ENCODE results near the gene TTPAL.
"Not testable (repeated sequence)": the region's sequence is repeated elsewhere in the genome, so short reads cannot be mapped to it uniquely, and the experiment has no call there.

TTPAL gene

DNA sequence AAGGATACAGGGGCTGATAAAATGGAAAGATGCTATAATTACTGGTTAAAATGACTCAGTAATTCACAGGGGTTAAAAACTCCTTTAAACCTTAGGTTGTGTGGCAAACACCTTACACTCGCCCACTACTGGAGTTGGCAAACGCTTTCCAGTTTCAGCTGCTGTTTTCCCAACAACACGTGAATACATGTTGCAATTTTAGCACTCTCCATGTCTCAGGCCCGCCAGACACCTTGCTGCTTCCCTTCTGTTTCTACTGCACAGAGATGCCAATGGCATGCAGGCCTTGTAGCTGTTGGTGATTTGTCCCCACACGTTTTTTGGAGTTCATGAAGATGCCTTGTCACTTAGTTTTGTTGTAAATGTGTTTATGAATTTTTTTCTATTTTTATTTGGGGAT lies 5.3 kb upstream of the TTPAL start:
- Mint-ChIP-seq H3K27ac (no peak overlapping the region), H3K36me3 (no peaks in the 10 kb centered on the region), H3K27me3 (peaks cover 7% of the 10 kb centered on the region), H3K4me1 (peaks cover 4% of the 10 kb centered on the region), H3K4me3 (no peak overlapping the region), H3K9me3 (no peaks in the 10 kb centered on the region)
- no peak for ATAC-seq (ENCODE audit: low read depth)
- DNase-seq (ENCODE audit: low spot score in 2 of 2) = no peak

DNA sequence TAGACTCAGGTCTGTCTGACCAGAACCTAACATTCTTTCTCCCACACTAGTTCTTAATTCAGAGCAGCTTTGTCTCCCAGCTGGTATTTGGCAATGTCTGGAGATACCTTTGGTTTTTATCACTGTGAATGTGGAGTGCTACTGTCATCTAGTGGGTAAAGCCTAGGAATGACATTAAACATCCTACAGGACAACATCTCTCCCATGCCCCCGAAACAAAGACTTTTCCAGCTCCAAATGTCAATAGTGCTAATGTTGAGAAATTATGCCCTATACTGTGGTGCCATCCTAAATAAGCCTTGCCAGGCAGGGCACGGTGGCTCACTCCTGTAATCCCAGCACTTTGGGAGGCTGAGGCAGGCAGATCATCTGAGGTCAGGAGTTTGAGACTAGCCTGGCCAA lies 4.2 kb upstream of the TTPAL start:
- Mint-ChIP-seq H3K4me1 (peaks cover 11% of the 10 kb centered on the region), H3K9me3 (no peaks in the 10 kb centered on the region), H3K4me3 (no peak overlapping the region), H3K27me3 (peaks cover 7% of the 10 kb centered on the region), H3K27ac (no peak overlapping the region), H3K36me3 (no peaks in the 10 kb centered on the region)
- ATAC-seq (ENCODE audit: low read depth) = no peak
- DNase-seq (ENCODE audit: low spot score in 2 of 2) = no peak

DNA sequence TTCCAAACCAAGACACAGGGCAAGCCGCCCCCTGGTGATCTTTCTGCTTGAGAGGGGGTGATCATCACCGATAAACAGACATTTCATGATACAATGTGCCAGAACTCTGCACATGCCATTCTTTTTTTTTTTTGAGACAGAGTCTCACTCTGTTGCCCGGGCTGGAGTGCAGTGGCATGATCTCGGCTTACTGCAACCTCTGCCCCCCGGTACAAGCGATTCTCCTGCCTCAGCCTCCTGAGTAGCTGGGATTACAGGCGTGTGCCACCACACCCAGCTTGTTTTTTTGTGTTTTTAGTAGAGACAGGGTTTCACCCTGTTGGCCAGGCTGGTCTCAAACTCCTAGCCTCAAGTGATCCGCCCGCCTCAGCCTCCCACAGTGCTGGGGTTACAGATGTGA lies 3.4 kb upstream of the TTPAL start:
- H3K4me3 Mint-ChIP-seq; H3K27me3 Mint-ChIP-seq; ATAC-seq (ENCODE audit: low read depth): not testable (repeated sequence)

DNA sequence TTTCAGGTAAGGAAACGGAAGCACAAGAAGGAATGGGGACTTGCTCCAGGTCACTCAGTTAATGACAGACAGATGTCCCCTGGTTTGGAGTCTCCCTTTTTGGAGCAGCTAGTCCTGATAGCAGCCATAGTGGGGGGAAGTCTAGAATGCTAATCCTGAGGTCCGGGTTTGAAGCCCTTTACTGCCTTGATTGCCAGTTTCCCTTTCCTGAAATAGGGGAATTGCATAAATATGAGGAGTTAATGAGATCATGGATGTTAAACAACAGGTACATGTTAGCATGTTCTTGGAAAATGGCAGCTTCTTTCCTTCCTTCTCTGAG lies 341 bp upstream of the TTPAL start:
- H3K27ac Mint-ChIP-seq = peak overlapping the region; percentile 99
- H3K4me1 Mint-ChIP-seq = peaks cover 21% of the 10 kb centered on the region
- H3K9me3 Mint-ChIP-seq = no peaks in the 10 kb centered on the region
- peak overlapping the region; percentile 98 for H3K4me3 Mint-ChIP-seq
- peaks cover 2% of the 10 kb centered on the region for H3K36me3 Mint-ChIP-seq
- peaks cover 2% of the 10 kb centered on the region for H3K27me3 Mint-ChIP-seq
- ATAC-seq (ENCODE audit: low read depth) (no peak), DNase-seq (ENCODE audit: low spot score in 2 of 2) (no peak)

More for the DNA sequence above, 3.4 kb upstream of the TTPAL start:
- not testable (repeated sequence) for H3K27ac Mint-ChIP-seq; H3K36me3 Mint-ChIP-seq; H3K9me3 Mint-ChIP-seq; DNase-seq (ENCODE audit: low spot score in 2 of 2)
- peaks cover 19% of the 10 kb centered on the region for H3K4me1 Mint-ChIP-seq

DNA sequence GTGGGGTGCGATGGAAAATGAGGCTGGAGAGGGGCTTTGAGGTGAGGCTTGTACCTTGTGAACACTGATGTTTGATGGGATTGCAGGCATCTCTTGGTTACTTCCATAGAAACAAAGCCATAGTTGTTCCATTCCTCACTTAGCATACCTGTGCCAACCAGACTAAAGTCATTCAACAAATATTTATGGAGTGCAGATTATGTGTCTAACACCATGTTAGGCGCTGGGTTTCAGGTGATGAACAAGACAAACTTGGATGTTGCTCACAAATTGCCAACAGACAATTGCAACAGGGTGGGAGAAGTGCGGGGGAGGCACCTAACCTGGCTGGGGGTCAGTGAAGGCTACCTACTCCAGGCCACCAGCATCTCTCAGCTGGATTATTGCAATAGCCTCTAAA lies 1.5 kb downstream of the TTPAL start:
- H3K36me3 Mint-ChIP-seq = peaks cover 12% of the 10 kb centered on the region
- H3K27me3 Mint-ChIP-seq = peaks cover 2% of the 10 kb centered on the region
- no peak overlapping the region for H3K4me3 Mint-ChIP-seq
- no peak for ATAC-seq (ENCODE audit: low read depth)
- peak overlapping the region; percentile 99 for H3K27ac Mint-ChIP-seq
- H3K4me1 Mint-ChIP-seq = peaks cover 21% of the 10 kb centered on the region
- no peak for DNase-seq (ENCODE audit: low spot score in 2 of 2)
- H3K9me3 Mint-ChIP-seq = no peaks in the 10 kb centered on the region

DNA sequence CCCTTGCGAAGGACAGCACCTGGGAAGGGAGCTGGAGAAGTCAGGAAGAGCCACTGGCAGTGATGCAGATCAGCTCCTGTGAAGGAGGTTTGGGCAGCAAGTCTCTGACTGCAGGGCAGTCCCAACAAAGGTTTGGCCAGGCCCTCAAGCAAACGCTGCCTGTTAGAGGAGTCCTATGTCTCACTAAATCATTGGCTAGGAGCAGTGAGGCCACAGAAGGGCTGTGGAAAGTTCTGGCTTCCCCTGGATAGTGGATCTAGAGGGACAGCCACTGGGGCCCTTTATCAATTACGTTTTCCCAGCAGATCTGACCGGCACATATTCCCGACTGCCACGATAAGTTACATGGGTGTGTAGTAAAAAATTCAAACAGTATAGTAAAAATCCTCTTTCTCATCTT lies 2.5 kb downstream of the TTPAL start:
- no peak for DNase-seq (ENCODE audit: low spot score in 2 of 2)
- no peak for ATAC-seq (ENCODE audit: low read depth)
- H3K36me3 Mint-ChIP-seq = peaks cover 13% of the 10 kb centered on the region
- H3K9me3 Mint-ChIP-seq = no peaks in the 10 kb centered on the region
- peaks cover 21% of the 10 kb centered on the region for H3K4me1 Mint-ChIP-seq
- H3K27ac Mint-ChIP-seq = peak overlapping the region; percentile 43
- no peaks in the 10 kb centered on the region for H3K27me3 Mint-ChIP-seq
- no peak overlapping the region for H3K4me3 Mint-ChIP-seq

DNA sequence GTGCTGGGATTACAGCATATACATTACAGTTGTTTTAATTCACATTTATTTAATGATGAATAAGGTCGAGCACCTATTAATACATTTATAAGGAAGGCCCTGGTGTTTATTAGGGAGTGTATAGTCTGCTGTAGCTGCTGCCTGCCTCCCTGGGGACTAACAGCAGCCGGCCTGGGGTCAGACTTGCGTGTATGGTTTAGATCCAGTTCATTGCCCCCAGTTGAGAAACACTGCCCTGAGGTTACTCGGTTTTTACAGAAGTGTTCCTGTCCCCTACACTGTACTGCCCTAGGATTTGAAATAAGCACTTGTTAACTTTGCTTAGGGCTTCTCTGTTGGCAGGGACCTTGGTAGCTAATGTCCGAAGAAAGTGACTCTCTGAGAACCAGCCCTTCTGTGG lies 4.0 kb downstream of the TTPAL start:
- no peak overlapping the region for H3K4me3 Mint-ChIP-seq
- no peaks in the 10 kb centered on the region for H3K9me3 Mint-ChIP-seq
- no peak overlapping the region for H3K27ac Mint-ChIP-seq
- peaks cover 18% of the 10 kb centered on the region for H3K36me3 Mint-ChIP-seq
- ATAC-seq (ENCODE audit: low read depth) = peak; percentile 28
- H3K27me3 Mint-ChIP-seq = no peaks in the 10 kb centered on the region
- DNase-seq (ENCODE audit: low spot score in 2 of 2) = peak in 1 of 2 donors; percentile 17
- H3K4me1 Mint-ChIP-seq = peaks cover 24% of the 10 kb centered on the region

DNA sequence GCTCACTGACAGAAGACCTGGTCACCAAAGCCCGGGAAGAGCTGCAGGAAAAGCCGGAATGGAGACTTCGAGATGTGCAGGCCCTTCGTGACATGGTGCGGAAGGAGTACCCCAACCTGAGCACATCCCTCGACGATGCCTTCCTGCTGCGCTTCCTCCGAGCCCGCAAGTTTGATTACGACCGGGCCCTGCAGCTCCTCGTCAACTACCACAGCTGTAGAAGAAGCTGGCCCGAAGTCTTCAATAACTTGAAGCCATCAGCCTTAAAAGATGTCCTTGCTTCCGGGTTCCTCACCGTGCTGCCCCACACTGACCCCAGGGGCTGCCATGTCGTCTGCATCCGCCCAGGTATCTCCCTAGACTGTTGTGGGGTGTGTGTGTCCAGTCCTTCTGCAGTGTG lies 4.4 kb downstream of the TTPAL start:
- DNase-seq (ENCODE audit: low spot score in 2 of 2) = no peak
- Mint-ChIP-seq H3K4me3 (no peak overlapping the region), H3K27ac (no peak overlapping the region), H3K27me3 (no peaks in the 10 kb centered on the region), H3K4me1 (peaks cover 21% of the 10 kb centered on the region), H3K36me3 (peaks cover 19% of the 10 kb centered on the region), H3K9me3 (no peaks in the 10 kb centered on the region)
- no peak for ATAC-seq (ENCODE audit: low read depth)

DNA sequence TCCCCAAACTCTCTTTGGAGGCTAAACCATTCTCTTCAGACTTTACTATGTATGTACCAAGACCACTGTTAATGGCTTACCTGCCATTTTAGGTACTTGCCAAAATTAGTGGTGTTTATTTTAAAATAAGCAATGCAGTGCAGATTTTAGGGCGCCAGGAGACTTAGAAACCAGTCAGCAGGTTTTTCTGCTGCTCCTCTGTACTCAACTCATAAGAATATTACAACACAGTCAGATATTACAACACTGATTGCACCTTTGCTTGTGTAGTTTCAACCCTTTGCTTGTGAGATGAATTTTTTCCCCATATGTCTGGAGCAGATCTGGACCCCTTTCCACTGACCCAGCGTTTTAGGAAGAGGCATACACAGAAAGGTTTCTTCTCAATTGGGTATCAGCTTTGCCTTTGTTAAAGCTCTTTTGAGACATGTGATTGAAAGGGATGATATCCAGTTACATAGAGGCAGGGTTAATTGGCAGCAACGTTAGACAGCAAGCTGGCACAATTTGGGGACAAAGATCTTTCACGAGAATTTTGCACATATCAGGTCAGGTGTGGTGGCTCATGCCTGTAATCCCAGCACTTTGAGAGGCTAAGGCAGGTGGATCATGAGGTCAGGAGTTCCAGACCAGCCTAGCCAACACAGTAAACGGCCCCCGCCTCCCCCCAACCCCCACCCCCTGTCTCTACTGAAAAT lies 6.2 kb downstream of the TTPAL start:
- DNase-seq (ENCODE audit: low spot score in 2 of 2) = no peak
- Mint-ChIP-seq H3K4me1 (peaks cover 9% of the 10 kb centered on the region), H3K36me3 (peaks cover 24% of the 10 kb centered on the region), H3K9me3 (no peaks in the 10 kb centered on the region), H3K4me3 (no peak overlapping the region), H3K27me3 (no peaks in the 10 kb centered on the region), H3K27ac (no peak overlapping the region)
- ATAC-seq (ENCODE audit: low read depth) = no peak

DNA sequence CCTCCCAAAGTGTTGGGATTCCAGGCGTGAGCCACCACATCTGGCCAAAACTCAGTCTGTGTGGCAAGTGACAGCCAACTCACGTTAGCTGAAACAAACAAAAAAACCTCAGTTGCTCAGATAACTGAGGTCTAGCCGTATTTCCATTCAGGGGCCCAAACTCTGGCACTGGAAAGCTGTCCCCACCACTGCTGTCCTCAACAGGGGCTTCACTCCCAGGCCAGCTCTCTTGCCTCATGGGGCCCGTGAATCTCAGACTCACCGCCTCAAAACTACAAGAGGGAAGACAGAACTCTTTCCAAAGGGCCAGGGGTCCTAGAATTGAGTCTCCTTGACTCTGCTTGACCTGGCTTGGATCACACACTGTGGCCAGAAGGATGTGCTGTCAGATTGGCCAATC lies 7.4 kb downstream of the TTPAL start:
- ATAC-seq (ENCODE audit: low read depth) (no peak), DNase-seq (ENCODE audit: low spot score in 2 of 2) (no peak)
- no peak overlapping the region for H3K27ac Mint-ChIP-seq
- H3K4me1 Mint-ChIP-seq = peaks cover 5% of the 10 kb centered on the region
- no peaks in the 10 kb centered on the region for H3K27me3 Mint-ChIP-seq
- H3K36me3 Mint-ChIP-seq = peaks cover 24% of the 10 kb centered on the region
- no peaks in the 10 kb centered on the region for H3K9me3 Mint-ChIP-seq
- H3K4me3 Mint-ChIP-seq = no peak overlapping the region

DNA sequence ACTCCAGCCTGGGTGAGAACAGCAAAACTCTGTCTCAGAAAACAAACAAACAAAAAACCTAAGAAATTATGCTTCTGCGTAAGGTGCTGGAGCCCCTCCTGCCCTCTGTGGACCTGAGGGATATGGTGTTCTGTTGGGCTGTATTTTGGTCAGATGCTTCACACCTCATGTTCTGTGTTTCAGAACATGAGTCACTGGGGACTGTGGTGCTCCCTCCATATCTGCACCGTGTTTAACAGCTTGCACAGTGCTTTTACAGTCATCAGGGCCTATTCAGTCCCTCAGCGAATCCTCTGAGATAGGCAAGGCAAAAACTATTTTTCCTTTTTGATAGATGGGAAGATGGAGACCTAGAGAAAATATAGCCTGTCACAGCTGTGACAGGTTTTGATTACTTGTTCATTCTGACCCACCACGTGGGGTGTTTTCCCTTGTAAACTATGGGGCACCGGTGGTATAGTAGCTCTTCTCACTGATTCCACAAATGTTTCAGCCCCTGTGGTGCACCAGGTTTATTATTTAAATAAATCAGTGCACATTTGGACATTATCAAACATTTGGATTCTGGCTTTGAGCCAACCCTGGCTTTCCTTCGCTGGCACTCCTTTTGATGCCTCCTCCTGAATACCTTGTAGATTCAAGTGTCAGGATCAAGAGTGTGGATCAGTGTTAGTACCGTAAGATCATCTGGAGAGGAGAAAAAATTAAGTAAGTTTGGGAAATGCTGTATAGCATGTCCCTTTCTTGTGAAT lies 9.6 kb downstream of the TTPAL start:
- peaks cover 31% of the 10 kb centered on the region for H3K36me3 Mint-ChIP-seq
- DNase-seq (ENCODE audit: low spot score in 2 of 2) (no peak), ATAC-seq (ENCODE audit: low read depth) (no peak)
- no peak overlapping the region for H3K4me3 Mint-ChIP-seq
- H3K9me3 Mint-ChIP-seq = no peaks in the 10 kb centered on the region
- H3K4me1 Mint-ChIP-seq = peaks cover 4% of the 10 kb centered on the region
- peak overlapping the region; percentile 48 for H3K27ac Mint-ChIP-seq
- no peaks in the 10 kb centered on the region for H3K27me3 Mint-ChIP-seq

DNA sequence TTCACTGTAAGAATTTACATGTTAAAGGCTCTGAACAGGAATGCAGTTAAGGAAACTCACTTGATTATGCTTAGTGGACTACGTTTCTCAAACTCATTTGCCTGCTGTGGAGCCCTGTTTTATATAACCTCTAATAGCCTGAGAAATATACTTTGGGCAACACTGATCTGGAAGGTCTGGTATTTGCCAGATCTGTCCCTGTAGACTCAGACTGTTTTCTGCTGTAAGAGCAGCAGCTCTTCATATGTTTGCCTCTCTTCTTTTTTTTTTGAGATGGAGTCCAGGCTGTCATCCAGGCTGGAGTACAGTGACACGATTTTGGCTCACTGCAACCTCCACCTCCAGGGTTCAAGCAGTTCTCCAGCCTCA lies 10.1 kb downstream of the TTPAL start:
- DNase-seq (ENCODE audit: low spot score in 2 of 2) = no peak
- peaks cover 3% of the 10 kb centered on the region for H3K4me1 Mint-ChIP-seq
- peak overlapping the region; percentile 48 for H3K27ac Mint-ChIP-seq
- no peaks in the 10 kb centered on the region for H3K27me3 Mint-ChIP-seq
- no peak for ATAC-seq (ENCODE audit: low read depth)
- H3K36me3 Mint-ChIP-seq = peaks cover 29% of the 10 kb centered on the region
- H3K4me3 Mint-ChIP-seq = no peak overlapping the region
- no peaks in the 10 kb centered on the region for H3K9me3 Mint-ChIP-seq

DNA sequence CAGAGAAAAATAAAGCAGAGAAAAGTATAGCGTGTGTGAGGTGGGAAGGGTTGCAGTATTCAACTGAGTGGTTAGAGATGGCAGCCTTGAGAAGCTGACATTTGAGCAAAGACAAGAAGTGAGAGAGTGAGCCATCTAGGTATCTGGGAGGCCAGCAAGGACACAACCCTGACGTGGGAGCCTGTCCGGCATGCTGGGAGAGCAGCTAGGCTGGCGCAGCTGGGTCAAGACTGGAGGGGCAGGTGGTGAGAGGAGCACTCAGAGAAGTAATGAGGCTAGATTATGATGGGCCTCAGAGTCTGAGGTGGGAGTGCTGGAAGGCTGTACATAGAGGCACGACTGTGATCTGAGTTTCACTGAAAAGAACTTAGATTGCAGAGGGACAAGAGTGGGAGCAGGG lies 12.9 kb downstream of the TTPAL start:
- no peak for DNase-seq (ENCODE audit: low spot score in 2 of 2)
- ATAC-seq (ENCODE audit: low read depth) = no peak
- no peak overlapping the region for H3K4me3 Mint-ChIP-seq
- H3K36me3 Mint-ChIP-seq = peaks cover 25% of the 10 kb centered on the region
- H3K27me3 Mint-ChIP-seq = no peaks in the 10 kb centered on the region
- H3K9me3 Mint-ChIP-seq = no peaks in the 10 kb centered on the region
- no peaks in the 10 kb centered on the region for H3K4me1 Mint-ChIP-seq
- peak overlapping the region; percentile 25 for H3K27ac Mint-ChIP-seq

DNA sequence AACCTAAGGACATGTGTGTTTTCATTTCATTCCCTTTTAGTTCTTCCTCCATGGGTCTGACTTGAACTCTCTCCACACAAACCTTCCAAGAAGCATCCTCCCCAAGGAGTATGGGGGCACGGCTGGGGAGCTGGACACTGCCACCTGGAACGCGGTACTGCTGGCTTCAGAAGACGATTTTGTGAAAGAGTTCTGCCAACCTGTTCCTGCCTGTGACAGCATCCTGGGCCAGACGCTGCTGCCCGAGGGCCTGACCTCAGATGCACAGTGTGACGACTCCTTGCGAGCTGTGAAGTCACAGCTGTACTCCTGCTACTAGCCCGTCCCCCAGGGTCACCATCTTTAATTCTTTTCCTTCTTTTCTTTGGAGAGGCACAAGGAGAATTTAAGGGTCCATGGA lies 13.5 kb downstream of the TTPAL start:
- Mint-ChIP-seq H3K27ac (no peak overlapping the region), H3K4me1 (no peaks in the 10 kb centered on the region), H3K4me3 (no peak overlapping the region), H3K9me3 (no peaks in the 10 kb centered on the region), H3K27me3 (no peaks in the 10 kb centered on the region), H3K36me3 (peaks cover 25% of the 10 kb centered on the region)
- ATAC-seq (ENCODE audit: low read depth) (no peak), DNase-seq (ENCODE audit: low spot score in 2 of 2) (no peak)

DNA sequence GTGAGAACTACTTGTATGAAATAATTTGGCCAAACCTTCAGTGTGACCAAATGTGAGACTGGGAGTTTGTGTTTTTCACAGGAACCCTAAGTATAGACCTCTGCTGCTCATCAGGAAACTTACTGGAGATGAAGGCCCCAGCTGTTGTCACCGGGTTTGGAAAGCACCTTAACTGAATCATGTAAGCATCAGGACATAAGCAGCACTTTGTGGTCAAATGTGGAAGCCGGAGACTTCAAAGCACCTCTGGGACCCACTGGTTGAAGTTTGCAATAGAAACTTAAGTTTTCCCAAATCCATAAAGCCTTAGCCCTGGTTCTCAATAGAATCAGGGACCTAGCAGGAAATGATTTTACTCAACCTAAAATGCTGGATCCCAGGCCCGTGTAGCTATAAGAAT lies 14.3 kb downstream of the TTPAL start:
- DNase-seq (ENCODE audit: low spot score in 2 of 2) (no peak), ATAC-seq (ENCODE audit: low read depth) (no peak)
- peak overlapping the region; percentile 47 for H3K27ac Mint-ChIP-seq
- no peak overlapping the region for H3K4me3 Mint-ChIP-seq
- peaks cover 24% of the 10 kb centered on the region for H3K36me3 Mint-ChIP-seq
- no peaks in the 10 kb centered on the region for H3K27me3 Mint-ChIP-seq
- H3K9me3 Mint-ChIP-seq = no peaks in the 10 kb centered on the region
- H3K4me1 Mint-ChIP-seq = no peaks in the 10 kb centered on the region

All from memory B cell (primary cell).